Endothelial cell of umbilical vein (primary cell): ENCODE measurements around the gene GRM4. TPM values are rescaled to one million over a fixed set of nuclear protein-coding genes. Genes with fewer than 3 reads are reported as not detected.

Experiments
- BruUV-seq: library from RNA; stranded (reverse); fragments of 400-500 nt; replicated peaks from 2 replicates; lab custom pipeline; 2021; lab: Mats Ljungman, UMichigan
- CTCF ChIA-PET: fragments of 300-600, 350-600 bp; sonication (Branson Sonifier 250); formaldehyde crosslinking; loops from one replicate; lab custom pipeline; 2021; ENCODE audit warnings: antibody characterized with exemption, inconsistent platforms; lab: Charles Lee
- POLR2A ChIA-PET: fragments of 300-600, 350-600 bp; sonication (Branson Sonifier 250); formaldehyde crosslinking; loops from one replicate; lab custom pipeline; 2021; ENCODE audit warnings: antibody characterized with exemption, inconsistent platforms; lab: Charles Lee
- DNase-seq: peaks from one replicate; pipeline ENCODE4 v3.0.0-alpha.2; 2011; ENCODE audit warnings: low read depth, low spot score
- FAIRE-seq: peaks from 2 replicates; lab custom pipeline; 2011; peaks lifted over from hg19 to GRCh38; lab: Jason Lieb, UNC
- H2AFZ ChIP-seq: 2 replicates; pipeline ENCODE4 v1.6.0; 2012; ENCODE audit warnings: low read depth, low read length, control low read depth, inconsistent platforms
- H3K27ac ChIP-seq: 2 replicates; pipeline ENCODE4 v1.5.1; 2011; ENCODE audit warnings: low read depth, mild to moderate bottlenecking, control low read depth, low read length, moderate library complexity; ENCODE audit not compliant: insufficient read depth
- H3K27me3 ChIP-seq, 2 experiments: 2 replicates each; pipeline versions ENCODE4 v1.6.0 to v1.6.1; 2011; ENCODE audit warnings: low read length in 2 of 2, mixed read lengths in 1 of 2; ENCODE audit not compliant: control insufficient read depth in 2 of 2, insufficient read depth in 2 of 2
- H3K36me3 ChIP-seq, 2 experiments: 2 replicates in 1 of 2; 3 replicates in 1 of 2; pipeline ENCODE4 v1.5.1; 2011; ENCODE audit warnings: low read length in 2 of 2, mild to moderate bottlenecking in 1 of 2, moderate library complexity in 1 of 2; ENCODE audit not compliant: control insufficient read depth in 2 of 2, insufficient read depth in 2 of 2; ENCODE audit errors: extremely low read depth in 1 of 2
- H3K4me1 ChIP-seq: 3 replicates; pipeline ENCODE4 v1.5.1; 2011; ENCODE audit warnings: mild to moderate bottlenecking, low read length; ENCODE audit not compliant: control insufficient read depth, insufficient read depth; ENCODE audit errors: extremely low read depth
- H3K4me2 ChIP-seq: 2 replicates; pipeline ENCODE4 v1.6.1; 2011; ENCODE audit warnings: low read length, control low read depth, mixed read lengths; ENCODE audit not compliant: insufficient read depth
- H3K4me3 ChIP-seq, 3 experiments: fragments of 200-600 bp in 1 of 3; sonication (generic), shearing (Covaris generic) in 1 of 3; replicated peaks in 1 of 3; 2 replicates each; pipeline ENCODE4 v1.5.1; 2011 to 2016; ENCODE audit warnings: control low read depth in 3 of 3, low read length in 3 of 3, mild to moderate bottlenecking in 2 of 3, inconsistent platforms in 1 of 3, low read depth in 1 of 3, moderate library complexity in 1 of 3; ENCODE audit not compliant: insufficient read depth in 1 of 3
- H3K79me2 ChIP-seq: 2 replicates; pipeline ENCODE4 v1.6.0; 2012; ENCODE audit warnings: low read length, inconsistent platforms; ENCODE audit not compliant: control insufficient read depth, insufficient read depth
- H3K9ac ChIP-seq: replicated peaks from 2 replicates; pipeline ENCODE3; 2011; ENCODE audit warnings: low read length, control low read depth; ENCODE audit not compliant: insufficient read depth; ENCODE audit errors: extremely low read depth
- H3K9me1 ChIP-seq: replicated peaks from 3 replicates; pipeline ENCODE4 v1.6.0; 2011; ENCODE audit warnings: mild to moderate bottlenecking, low read length; ENCODE audit not compliant: control insufficient read depth, insufficient read depth; ENCODE audit errors: extremely low read depth
- H3K9me3 ChIP-seq: replicated peaks from 2 replicates; pipeline ENCODE4 v1.5.1; 2012; ENCODE audit warnings: low read length, inconsistent platforms; ENCODE audit not compliant: control insufficient read depth, insufficient read depth
- H4K20me1 ChIP-seq: replicated peaks from 2 replicates; pipeline ENCODE3; 2011; ENCODE audit warnings: mild to moderate bottlenecking, low read length; ENCODE audit not compliant: control insufficient read depth, insufficient read depth; ENCODE audit errors: extremely low read depth
- EZH2 ChIP-seq: IDR thresholded peaks from 2 replicates; pipeline ENCODE4 v1.6.1; 2012; ENCODE audit warnings: borderline replicate concordance, low read depth, mild to moderate bottlenecking, moderate library complexity, low read length, inconsistent platforms; ENCODE audit not compliant: severe bottlenecking
- FOS ChIP-seq: IDR thresholded peaks from 2 replicates; pipeline ENCODE4 v1.6.1; 2011; ENCODE audit warnings: mild to moderate bottlenecking, low read length, moderate library complexity, borderline replicate concordance; ENCODE audit not compliant: insufficient read depth
- GATA2 ChIP-seq: IDR thresholded peaks from 2 replicates; pipeline ENCODE4 v1.7.0; 2011; ENCODE audit warnings: low read depth, mild to moderate bottlenecking, moderate library complexity, mixed read lengths, low read length; ENCODE audit not compliant: insufficient read length, insufficient read depth
- JUN ChIP-seq: IDR thresholded peaks from 2 replicates; pipeline ENCODE4 v1.6.1; 2011; ENCODE audit warnings: borderline replicate concordance, low read depth; ENCODE audit not compliant: insufficient read length, insufficient read depth
- MYC ChIP-seq: IDR thresholded peaks from one replicate; pipeline ENCODE4 v1.6.1; 2011; ENCODE audit warnings: mild to moderate bottlenecking, low read depth, low read length
- POLR2A ChIP-seq: IDR thresholded peaks from 2 replicates; pipeline ENCODE4 v1.6.1; 2012; ENCODE audit warnings: low read depth, mild to moderate bottlenecking, control low read depth, low read length
- POLR2AphosphoS5 ChIP-seq: IDR thresholded peaks from 2 replicates; pipeline ENCODE4 v1.6.1; 2012; ENCODE audit warnings: low read depth, mild to moderate bottlenecking, control low read depth, low read length, moderate library complexity; ENCODE audit not compliant: insufficient read depth
- dilution Hi-C: fragments of 300-500 bp; cut with MboI; formaldehyde crosslinking; loops from one replicate; pipeline ENCODE4 v1.15.0; 2019; ENCODE audit warnings: low sequenced_read_pairs; ENCODE audit not compliant: extremely low pct_ligation_motif_present
- intact Hi-C: fragments of 100-400 bp; cut with micrococcal nuclease; formaldehyde crosslinking; loops from one replicate; pipeline ENCODE4 v1.10.0; 2022
- polyA plus RNA-seq, 4 experiments: library from polyadenylated mRNA; depleted of rRNA in 3 of 4; stranded (reverse) in 3 of 4; unstranded in 1 of 4; fragments of >200 nt; gene quantifications; 2 replicates each; pipeline versions ENCODE4 v1.2.1 to v1.2.3, GENCODE V29; 2011 to 2012; ENCODE audit warnings: missing spikeins in 1 of 4
- total RNA-seq: library from RNA; stranded (reverse); gene quantifications from 2 replicates; pipeline ENCODE4 v1.2.3, GENCODE V29; 2021
- TF ChIP-seq, protein P1 (sequence below): IDR thresholded peaks from 2 replicates; pipeline ENCODE4 v1.6.1; 2011; ENCODE audit not compliant: insufficient read depth, insufficient read length
- TF ChIP-seq, protein P2 (sequence below), 2 donors: IDR thresholded peaks; 1 replicate in 1 of 2; 2 replicates in 1 of 2; pipeline ENCODE4 v1.5.1; 2011; ENCODE audit warnings: low read length in 2 of 2, mild to moderate bottlenecking in 2 of 2, moderate library complexity in 2 of 2, control low read depth in 1 of 2, inconsistent platforms in 1 of 2, low read depth in 1 of 2; ENCODE audit not compliant: insufficient read depth in 1 of 2; ENCODE audit errors: extremely low read depth in 1 of 2

Gene GRM4
- total and polyA plus RNA-seq, 2 donors (not counting 3 experiments of a cell fraction or from before 2014, with no cell fraction given) = 0.03 TPM; not detected in 1

DNA sequence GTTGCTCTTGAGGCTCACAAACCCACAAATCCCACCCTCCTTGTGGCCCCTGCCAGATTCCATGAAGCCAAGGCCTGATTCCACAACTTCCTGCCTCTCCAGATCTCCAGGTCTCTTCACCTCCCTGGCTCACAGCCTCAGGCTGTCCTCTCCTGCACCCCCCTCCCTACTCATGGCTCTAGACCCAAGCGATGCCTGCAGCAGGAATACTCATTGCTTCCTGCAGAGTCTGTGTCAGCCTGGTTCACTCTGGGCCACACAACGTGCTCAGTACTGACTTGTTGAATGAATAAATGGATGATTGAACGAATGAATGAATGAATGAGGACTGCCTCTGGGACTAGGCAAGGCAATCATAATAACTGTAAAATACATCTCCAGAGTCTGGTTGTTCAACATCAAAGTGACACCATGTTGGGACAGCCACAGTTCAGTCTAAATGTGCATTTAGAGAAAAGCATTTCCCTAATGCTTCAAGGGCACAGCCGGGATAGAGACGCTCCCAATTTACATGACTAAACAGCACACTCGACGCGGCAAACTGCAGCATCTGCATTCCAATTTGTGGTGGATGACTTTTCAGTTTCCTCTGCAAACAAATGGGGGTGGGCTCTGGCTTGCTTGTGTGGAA is 139.9 kb downstream of the GRM4 start:
- Histone ChIP-seq H3K27ac (no peak overlapping the region), H3K79me2 (no peaks in the 10 kb centered on the region), H2AFZ (no peak overlapping the region), H4K20me1 (no peaks in the 10 kb centered on the region), H3K4me2 (no peak overlapping the region), H3K9ac (no peak overlapping the region), H3K9me1 (no peaks in the 10 kb centered on the region), H3K9me3 (no peaks in the 10 kb centered on the region), H3K36me3 (no peaks in the 10 kb centered on the region), H3K27me3 (peaks cover 0 to 6% of the 10 kb centered on the region in 2 experiments), H3K4me1 (no peaks in the 10 kb centered on the region), H3K4me3 (no peak overlapping the region)
- no peak for TF ChIP-seq EZH2
- no peak for TF ChIP-seq JUN
- TF ChIP-seq POLR2A = no peak
- no peak for TF ChIP-seq FOS
- TF ChIP-seq GATA2 = no peak
- TF ChIP-seq, protein P1, sequence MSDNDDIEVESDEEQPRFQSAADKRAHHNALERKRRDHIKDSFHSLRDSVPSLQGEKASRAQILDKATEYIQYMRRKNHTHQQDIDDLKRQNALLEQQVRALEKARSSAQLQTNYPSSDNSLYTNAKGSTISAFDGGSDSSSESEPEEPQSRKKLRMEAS = no peak
- TF ChIP-seq MYC = no peak
- no peak for TF ChIP-seq POLR2AphosphoS5
- TF ChIP-seq, protein P2, sequence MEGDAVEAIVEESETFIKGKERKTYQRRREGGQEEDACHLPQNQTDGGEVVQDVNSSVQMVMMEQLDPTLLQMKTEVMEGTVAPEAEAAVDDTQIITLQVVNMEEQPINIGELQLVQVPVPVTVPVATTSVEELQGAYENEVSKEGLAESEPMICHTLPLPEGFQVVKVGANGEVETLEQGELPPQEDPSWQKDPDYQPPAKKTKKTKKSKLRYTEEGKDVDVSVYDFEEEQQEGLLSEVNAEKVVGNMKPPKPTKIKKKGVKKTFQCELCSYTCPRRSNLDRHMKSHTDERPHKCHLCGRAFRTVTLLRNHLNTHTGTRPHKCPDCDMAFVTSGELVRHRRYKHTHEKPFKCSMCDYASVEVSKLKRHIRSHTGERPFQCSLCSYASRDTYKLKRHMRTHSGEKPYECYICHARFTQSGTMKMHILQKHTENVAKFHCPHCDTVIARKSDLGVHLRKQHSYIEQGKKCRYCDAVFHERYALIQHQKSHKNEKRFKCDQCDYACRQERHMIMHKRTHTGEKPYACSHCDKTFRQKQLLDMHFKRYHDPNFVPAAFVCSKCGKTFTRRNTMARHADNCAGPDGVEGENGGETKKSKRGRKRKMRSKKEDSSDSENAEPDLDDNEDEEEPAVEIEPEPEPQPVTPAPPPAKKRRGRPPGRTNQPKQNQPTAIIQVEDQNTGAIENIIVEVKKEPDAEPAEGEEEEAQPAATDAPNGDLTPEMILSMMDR (IDR thresholded peaks at IDR 0.05; ENCODE audit: extremely low read depth in 1 of 2, insufficient read depth in 1 of 2, low read depth in 1 of 2, low read length in 2 of 2) = no peak
- CTCF ChIA-PET = no interaction called here
- intact Hi-C loops (no loop called here), dilution Hi-C loops (no loop called here)
- BruUV-seq = no TSS peak
- FAIRE-seq = no peak
- POLR2A ChIA-PET = no interaction called here
- DNase-seq = no peak
